ENCODE measurements around the gene GSTCD. TPM values are rescaled to one million over a fixed set of nuclear protein-coding genes. Genes with fewer than 3 reads are reported as not detected.

The GSTCD gene
- total and polyA plus RNA-seq, 4 donors = 1.5 to 17.9 (median 8.4) TPM

- Histone ChIP-seq H3K27ac (ENCODE audit: low read depth in 1 of 2, low read length in 1 of 2) (no peak overlapping the region), H3K4me1 (ENCODE audit: control insufficient read depth in 5 of 5, insufficient read depth in 5 of 5, low read length in 5 of 5) (peaks cover 0 to 3% (median 0%) of the 10 kb centered on the region in 5 donors), H3K36me3 (ENCODE audit: control insufficient read depth in 4 of 4, insufficient read depth in 4 of 4, low read length in 4 of 4) (no peaks in the 10 kb centered on the region), H3K9me3 (ENCODE audit: control insufficient read depth in 4 of 4, insufficient read depth in 3 of 4, low read length in 3 of 4) (no peaks in the 10 kb centered on the region), H3K27me3 (ENCODE audit: control insufficient read depth in 3 of 3, insufficient read depth in 3 of 3, low read length in 2 of 3) (no peaks in the 10 kb centered on the region), H3K9ac (ENCODE audit: insufficient read depth in 1 of 2, low read length in 2 of 2) (no peak overlapping the region), H3K4me3 (no peak overlapping the region)
- TF ChIP-seq CTCF (IDR thresholded peaks at IDR 0.05; ENCODE audit: control extremely low read depth, extremely low read depth) = no peak
- ATAC-seq (ENCODE audit: insufficient read depth, low FRiP score) (no peak), DNase-seq (no peak)
- 84 to 93% methylated on average over 3 of the region's 3 CpGs for WGBS, 2 donors
Measured at GRCh38 chr4:105870963-105871362, 162.4 kb downstream of the GSTCD start.

GRCh38 chr4:105871997-105872396 is 163.4 kb downstream of the GSTCD start:
- H3K4me1 ChIP-seq (ENCODE audit: control insufficient read depth in 5 of 5, insufficient read depth in 5 of 5, low read length in 5 of 5) = peaks cover 0 to 3% (median 0%) of the 10 kb centered on the region in 5 donors
- no peak overlapping the region for H3K9ac ChIP-seq (ENCODE audit: insufficient read depth in 1 of 2, low read length in 2 of 2)
- no peak for ATAC-seq (ENCODE audit: insufficient read depth, low FRiP score)
- H3K27me3 ChIP-seq (ENCODE audit: control insufficient read depth in 3 of 3, insufficient read depth in 3 of 3, low read length in 2 of 3) = no peaks in the 10 kb centered on the region
- DNase-seq = no peak
- H3K27ac ChIP-seq (ENCODE audit: low read depth in 1 of 2, low read length in 1 of 2) = no peak overlapping the region
- TF ChIP-seq CTCF (IDR thresholded peaks at IDR 0.05; ENCODE audit: control extremely low read depth, extremely low read depth) = no peak
- H3K4me3 ChIP-seq = no peak overlapping the region
- 77 to 82% methylated on average over 2 of the region's 2 CpGs for WGBS, 2 donors
- no peaks in the 10 kb centered on the region for H3K36me3 ChIP-seq (ENCODE audit: control insufficient read depth in 4 of 4, insufficient read depth in 4 of 4, low read length in 4 of 4)
- H3K9me3 ChIP-seq (ENCODE audit: control insufficient read depth in 4 of 4, insufficient read depth in 3 of 4, low read length in 3 of 4) = no peaks in the 10 kb centered on the region

- Histone ChIP-seq H3K27ac (ENCODE audit: low read depth in 1 of 2, low read length in 1 of 2) (no peak overlapping the region), H3K36me3 (ENCODE audit: control insufficient read depth in 4 of 4, insufficient read depth in 4 of 4, low read length in 4 of 4) (no peaks in the 10 kb centered on the region), H3K4me3 (no peak overlapping the region), H3K4me1 (ENCODE audit: control insufficient read depth in 5 of 5, insufficient read depth in 5 of 5, low read length in 5 of 5) (peaks cover 0 to 7% (median 0%) of the 10 kb centered on the region in 5 donors), H3K9me3 (ENCODE audit: control insufficient read depth in 4 of 4, insufficient read depth in 3 of 4, low read length in 3 of 4) (peaks cover 0 to under 1% (median 0%) of the 10 kb centered on the region in 4 donors), H3K9ac (ENCODE audit: insufficient read depth in 1 of 2, low read length in 2 of 2) (no peak overlapping the region), H3K27me3 (ENCODE audit: control insufficient read depth in 3 of 3, insufficient read depth in 3 of 3, low read length in 2 of 3) (no peaks in the 10 kb centered on the region)
- DNase-seq (no peak), ATAC-seq (ENCODE audit: insufficient read depth, low FRiP score) (no peak)
- no peak for TF ChIP-seq CTCF (IDR thresholded peaks at IDR 0.05; ENCODE audit: control extremely low read depth, extremely low read depth)
Measured at GRCh38 chr4:105875233-105875632, 166.6 kb downstream of the GSTCD start.

- Histone ChIP-seq H3K9me3 (ENCODE audit: control insufficient read depth in 4 of 4, insufficient read depth in 3 of 4, low read length in 3 of 4) (peaks cover 0 to 3% (median 0%) of the 10 kb centered on the region in 4 donors), H3K36me3 (ENCODE audit: control insufficient read depth in 4 of 4, insufficient read depth in 4 of 4, low read length in 4 of 4) (no peaks in the 10 kb centered on the region), H3K27ac (ENCODE audit: low read depth in 1 of 2, low read length in 1 of 2) (no peak overlapping the region), H3K4me1 (ENCODE audit: control insufficient read depth in 5 of 5, insufficient read depth in 5 of 5, low read length in 5 of 5) (peaks cover 0 to 7% (median 0%) of the 10 kb centered on the region in 5 donors), H3K27me3 (ENCODE audit: control insufficient read depth in 3 of 3, insufficient read depth in 3 of 3, low read length in 2 of 3) (no peaks in the 10 kb centered on the region), H3K9ac (ENCODE audit: insufficient read depth in 1 of 2, low read length in 2 of 2) (no peak overlapping the region), H3K4me3 (no peak overlapping the region)
- 74 to 76% methylated on average over 2 of the region's 2 CpGs for WGBS, 2 donors
- ATAC-seq (ENCODE audit: insufficient read depth, low FRiP score) = no peak
- DNase-seq = no peak
- TF ChIP-seq CTCF (IDR thresholded peaks at IDR 0.05; ENCODE audit: control extremely low read depth, extremely low read depth) = no peak
Measured at GRCh38 chr4:105878668-105879067, 170.1 kb downstream of the GSTCD start.

Measured in lung (tissue), 12 donors.